ENCODE measurements around the gene USP28.
"Not testable (repeated sequence)": the region's sequence is repeated elsewhere in the genome, so short reads cannot be mapped to it uniquely, and the experiment has no call there.

USP28 gene

DNA sequence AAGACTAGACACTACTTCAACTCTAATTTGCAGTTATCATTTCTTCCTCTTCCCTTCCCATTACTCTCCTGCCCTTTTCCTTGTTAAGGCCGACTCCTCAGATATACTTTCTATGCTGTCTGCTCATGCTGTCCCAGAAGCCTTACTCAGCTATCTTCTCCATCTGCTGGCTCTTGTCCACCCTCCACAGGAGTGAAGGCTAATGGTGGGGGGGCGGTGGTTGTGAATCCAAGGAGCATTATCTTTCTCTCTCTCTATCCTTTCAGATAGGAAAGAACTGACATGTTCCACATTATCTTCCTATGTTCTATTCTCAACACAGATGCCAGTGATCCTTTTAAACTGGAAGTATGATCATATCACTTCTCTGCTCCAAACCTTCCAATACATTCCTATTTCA is 37.4 kb downstream of the USP28 start:
- H3K4me3 ChIP-seq (ENCODE audit: low read depth, low read length) = no peak overlapping the region

GRCh38 chr11:113835306-113835705 is 40.1 kb downstream of the USP28 start:
- no peak overlapping the region for H3K4me3 ChIP-seq (ENCODE audit: low read depth, low read length)

DNA sequence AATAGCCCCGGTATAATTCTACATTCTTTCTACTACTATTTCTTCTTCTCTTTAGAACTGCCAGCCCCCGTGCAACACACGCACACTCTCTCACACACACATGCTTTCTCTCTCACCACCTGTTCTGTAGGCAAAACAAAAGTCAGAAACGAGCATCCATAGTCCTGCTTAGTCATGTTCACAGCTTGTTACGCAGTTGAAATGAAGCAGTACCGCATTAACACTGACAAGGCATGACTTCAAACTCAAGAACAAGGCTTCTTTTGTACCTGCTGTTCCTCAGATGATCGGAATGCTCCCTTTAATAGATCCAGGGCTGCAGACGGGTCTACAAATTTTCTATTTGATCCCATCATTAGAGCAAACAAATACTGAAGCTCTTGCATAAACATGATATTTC is 42.2 kb downstream of the USP28 start:
- H3K4me3 ChIP-seq (ENCODE audit: low read depth, low read length) = no peak overlapping the region

DNA sequence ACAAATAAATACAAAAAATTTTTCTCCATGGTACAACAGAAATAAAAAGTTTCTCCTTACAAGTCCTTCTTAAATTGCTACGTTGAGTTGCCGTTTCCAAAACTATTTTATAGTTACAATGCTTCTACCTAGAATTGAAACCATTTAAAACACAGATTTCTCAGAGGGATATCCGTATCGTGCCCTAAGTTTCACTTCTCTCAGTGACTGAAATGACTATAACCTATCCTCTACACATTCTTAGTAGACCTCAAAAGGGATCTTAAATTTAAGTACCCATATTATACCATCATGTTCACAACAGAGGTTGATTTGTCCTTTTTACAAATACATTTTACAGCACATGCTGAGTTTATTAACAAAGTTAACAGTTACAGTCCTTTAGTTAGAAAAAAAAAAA is 44.1 kb downstream of the USP28 start:
- no peak overlapping the region for H3K4me3 ChIP-seq (ENCODE audit: low read depth, low read length)

- no peak overlapping the region for H3K4me3 ChIP-seq (ENCODE audit: low read depth, low read length)
These were observed 45.6 kb downstream of the USP28 start for GRCh38 chr11:113829751-113830150.

GRCh38 chr11:113828191-113828590 is 47.2 kb downstream of the USP28 start:
- no peak overlapping the region for H3K4me3 ChIP-seq (ENCODE audit: low read depth, low read length)

- H3K4me3 ChIP-seq (ENCODE audit: low read depth, low read length) = no peak overlapping the region
These were observed 47.9 kb downstream of the USP28 start for GRCh38 chr11:113827477-113827876.

DNA sequence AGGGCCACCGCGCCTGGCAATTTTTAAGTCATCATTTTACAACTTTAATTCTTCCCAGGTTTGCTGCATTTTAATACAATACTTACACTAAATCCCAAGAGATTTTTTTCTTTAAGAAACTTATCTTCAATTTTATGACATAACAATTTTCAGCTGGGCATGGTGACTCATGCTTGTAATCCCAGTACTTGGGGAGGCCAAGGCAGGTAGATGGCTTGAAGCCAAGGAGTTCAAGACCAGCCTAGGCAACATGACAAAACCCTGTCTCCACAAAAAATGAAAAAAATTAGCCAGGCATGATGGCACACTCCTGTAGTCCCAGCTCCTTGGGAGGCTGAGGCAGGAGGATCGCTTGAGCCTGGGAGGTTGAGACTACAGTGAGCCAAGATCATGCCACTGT is 56.9 kb downstream of the USP28 start:
- no peak overlapping the region for H3K4me3 ChIP-seq (ENCODE audit: low read depth, low read length)

GRCh38 chr11:113817626-113818025 is 57.7 kb downstream of the USP28 start:
- H3K4me3 ChIP-seq (ENCODE audit: low read depth, low read length) = no peak overlapping the region

GRCh38 chr11:113817162-113817561 is 58.2 kb downstream of the USP28 start:
- H3K4me3 ChIP-seq (ENCODE audit: low read depth, low read length) = no peak overlapping the region

- H3K4me3 ChIP-seq (ENCODE audit: low read depth, low read length) = no peak overlapping the region
These were observed 61.2 kb downstream of the USP28 start for GRCh38 chr11:113814181-113814580.

GRCh38 chr11:113808931-113809330 is 66.4 kb downstream of the USP28 start:
- no peak overlapping the region for H3K4me3 ChIP-seq (ENCODE audit: low read depth, low read length)

DNA sequence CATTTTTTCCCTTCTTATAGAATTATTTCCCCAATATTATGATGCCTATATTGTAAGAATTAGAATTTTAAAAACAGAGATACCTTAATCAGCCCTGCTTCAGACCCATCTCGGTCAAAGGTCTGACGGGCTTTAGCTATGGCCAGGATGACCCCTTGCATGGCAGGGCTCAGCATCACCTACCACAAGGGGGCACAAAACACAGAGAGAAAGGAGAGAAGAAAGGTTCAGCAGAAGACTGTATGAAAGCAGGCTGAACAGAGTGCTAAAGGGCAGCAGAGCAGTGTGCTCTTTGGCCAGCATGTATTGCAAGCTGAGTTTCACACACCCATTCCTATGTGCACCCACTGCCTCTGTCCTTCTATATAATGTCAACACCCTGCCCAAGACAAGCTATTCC is 69.0 kb downstream of the USP28 start:
- no peak overlapping the region for H3K4me3 ChIP-seq (ENCODE audit: low read depth, low read length)

DNA sequence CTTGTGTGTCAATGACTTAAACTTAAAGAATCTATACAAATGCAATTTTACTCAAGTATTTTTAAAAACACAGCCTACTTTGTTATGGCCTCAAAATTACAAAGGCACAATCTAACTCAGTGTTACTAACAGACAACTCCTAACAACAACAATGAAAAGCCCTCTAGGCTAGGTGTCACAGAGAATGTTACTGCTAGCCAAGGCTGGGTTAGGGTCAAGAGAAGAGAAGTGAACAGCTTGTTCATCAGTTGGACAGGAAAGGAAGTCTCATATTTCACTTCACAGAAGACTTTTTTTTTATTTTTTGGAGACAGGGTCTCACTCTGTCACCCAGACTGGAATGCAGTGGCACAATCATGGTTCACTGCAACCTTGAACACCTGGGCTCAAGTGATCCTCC is 69.7 kb downstream of the USP28 start:
- H3K4me3 ChIP-seq (ENCODE audit: low read depth, low read length) = no peak overlapping the region

DNA sequence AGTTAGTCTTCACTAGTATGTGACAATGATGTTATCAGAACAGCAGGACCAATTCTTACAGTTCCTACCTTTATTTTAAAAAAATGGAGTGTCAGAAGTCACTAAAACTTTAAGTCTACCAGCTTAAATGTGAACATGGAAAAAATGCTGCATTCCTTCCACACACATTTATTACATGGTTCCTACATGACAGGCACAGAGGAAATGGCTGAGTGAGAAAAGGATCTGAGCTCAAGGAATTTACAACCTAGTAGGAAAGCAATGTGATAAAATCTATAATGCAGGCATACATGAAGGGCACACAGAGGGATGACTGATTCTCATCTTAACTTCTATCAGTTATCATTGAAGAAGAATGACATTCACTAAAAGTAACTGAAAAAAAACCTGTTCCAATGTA is 72.8 kb downstream of the USP28 start:
- H3K4me3 ChIP-seq (ENCODE audit: low read depth, low read length) = no peak overlapping the region

DNA sequence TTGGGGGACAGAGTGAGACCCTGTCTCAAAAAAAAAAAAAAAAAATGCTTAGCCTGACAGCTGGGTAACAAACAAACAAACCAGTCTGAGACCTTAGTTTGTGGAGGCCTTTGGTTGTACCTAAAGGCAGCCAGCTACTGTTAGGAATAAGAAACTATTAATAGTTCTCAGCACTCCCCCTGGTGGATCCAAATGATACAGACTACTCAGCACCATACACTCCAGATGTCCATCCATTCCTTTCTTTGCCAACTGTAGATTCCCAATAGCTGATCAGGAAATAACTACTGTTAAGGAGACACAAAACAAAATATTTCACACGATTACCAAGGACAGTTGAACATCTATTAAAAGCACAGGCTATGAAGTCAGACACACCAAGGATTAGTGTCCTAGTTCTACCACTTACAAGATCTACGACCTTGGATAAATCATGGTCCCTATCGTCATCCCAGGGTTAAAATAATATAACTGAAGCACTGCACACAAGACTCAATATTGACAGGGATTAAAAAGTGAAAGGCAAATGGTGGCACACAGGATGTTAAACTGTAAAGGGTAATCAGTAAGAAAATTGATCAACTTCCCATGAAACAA is 78.6 kb downstream of the USP28 start:
- no peak overlapping the region for H3K4me3 ChIP-seq (ENCODE audit: low read depth, low read length)

DNA sequence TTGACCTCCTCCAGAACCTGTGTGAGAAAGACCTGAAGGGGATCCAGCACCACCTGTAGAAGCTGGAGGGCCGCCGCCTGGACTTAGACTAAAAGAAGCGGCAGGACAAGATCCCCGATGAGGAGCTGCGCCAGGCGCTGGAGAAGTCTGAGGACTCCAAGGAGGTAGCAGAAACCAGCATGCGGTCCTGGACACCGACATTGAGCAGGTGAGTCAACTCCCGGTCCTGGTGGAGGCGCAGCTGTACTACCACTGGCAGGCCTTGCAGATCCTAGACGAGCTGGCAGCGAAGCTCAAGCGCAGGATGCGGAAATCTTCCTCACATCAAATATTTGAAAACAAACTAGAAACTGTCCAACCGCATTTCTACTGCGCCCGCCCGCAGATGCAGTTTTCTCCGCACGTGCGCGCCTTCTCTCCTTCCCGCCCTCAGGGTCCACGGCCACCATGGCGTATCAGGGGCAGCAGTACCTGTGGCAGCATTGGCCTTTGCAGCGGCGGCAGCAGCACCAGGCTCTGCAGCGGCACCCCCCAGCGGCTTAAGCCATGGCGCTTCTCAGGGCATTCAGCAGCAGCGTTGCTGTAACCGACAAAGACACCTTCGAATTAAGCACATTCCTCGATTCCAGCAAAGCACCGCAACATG is 85.6 kb downstream of the USP28 start:
- H3K4me3 ChIP-seq (ENCODE audit: low read depth, low read length) = no peak overlapping the region

DNA sequence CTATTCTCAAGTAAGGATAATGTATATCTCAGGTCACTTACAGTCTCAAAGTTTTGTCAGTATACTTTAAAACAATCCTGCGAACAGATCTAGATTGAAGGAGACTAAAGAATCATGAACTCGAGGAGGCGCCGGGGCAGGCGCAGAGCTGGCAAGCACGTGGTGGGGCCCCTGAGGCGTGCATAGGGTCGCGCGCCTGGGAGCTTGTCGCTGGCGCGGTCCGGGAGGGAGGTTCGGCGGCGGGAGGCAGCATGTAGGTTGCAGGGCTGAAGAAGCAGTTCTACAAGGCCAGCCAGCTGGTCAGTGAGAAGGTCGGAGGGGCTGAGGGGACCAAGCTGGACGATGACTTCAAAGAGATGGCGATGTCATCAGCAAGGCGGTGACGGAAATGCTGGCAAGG is 86.4 kb downstream of the USP28 start:
- H3K4me3 ChIP-seq (ENCODE audit: low read depth, low read length) = not testable (repeated sequence)

DNA sequence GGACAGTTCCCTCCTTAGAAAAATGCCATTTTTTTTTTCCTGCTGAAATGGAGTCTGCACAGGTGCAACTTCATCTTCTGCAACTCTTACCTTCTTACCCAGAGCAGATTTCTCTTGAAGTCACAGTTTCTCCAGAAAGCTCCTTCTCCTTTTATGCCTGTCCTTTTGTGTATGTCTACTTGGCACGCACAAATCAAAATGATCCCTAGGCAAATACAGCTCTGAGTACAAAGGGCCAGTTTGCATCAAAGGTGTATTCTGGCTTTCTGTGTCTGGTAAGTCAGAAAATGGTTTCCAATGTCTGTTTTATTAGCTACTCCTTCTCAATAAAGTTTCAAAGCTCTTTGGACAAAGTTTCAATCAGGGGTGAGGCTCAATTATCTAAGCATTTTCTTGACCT is 93.2 kb downstream of the USP28 start:
- no peak overlapping the region for H3K4me3 ChIP-seq (ENCODE audit: low read depth, low read length)

- no peak overlapping the region for H3K4me3 ChIP-seq (ENCODE audit: low read depth, low read length)
These were observed 93.7 kb downstream of the USP28 start for GRCh38 chr11:113781682-113782081.

DNA sequence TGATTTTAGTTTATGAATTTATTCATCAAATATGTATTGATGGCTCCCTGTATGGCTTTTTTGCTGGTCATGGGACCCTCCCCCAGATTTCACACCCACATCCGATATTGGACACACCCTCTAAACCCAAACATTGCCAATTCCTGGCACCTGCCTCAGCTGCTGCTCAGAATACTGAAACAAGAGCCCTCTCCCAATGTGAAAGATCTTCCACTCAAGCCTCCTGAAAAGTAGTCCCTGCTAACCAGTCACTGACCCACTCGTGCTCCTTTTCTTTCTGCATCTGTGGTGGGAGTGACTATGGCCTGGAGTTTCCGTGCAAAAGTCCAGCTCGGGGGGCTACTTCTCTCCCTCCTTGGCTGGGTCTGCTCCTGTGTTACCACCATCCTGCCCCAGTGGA is 95.9 kb downstream of the USP28 start, which contains the start of gene CLDN25:
TSS of gene CLDN25 (plus strand) at position 301 of the 400 bp plus-strand sequence. CDS start at position 301, 0 bp downstream.
- no peak within 1 kb of the TSS for H3K4me3 ChIP-seq (ENCODE audit: low read depth, low read length)

DNA sequence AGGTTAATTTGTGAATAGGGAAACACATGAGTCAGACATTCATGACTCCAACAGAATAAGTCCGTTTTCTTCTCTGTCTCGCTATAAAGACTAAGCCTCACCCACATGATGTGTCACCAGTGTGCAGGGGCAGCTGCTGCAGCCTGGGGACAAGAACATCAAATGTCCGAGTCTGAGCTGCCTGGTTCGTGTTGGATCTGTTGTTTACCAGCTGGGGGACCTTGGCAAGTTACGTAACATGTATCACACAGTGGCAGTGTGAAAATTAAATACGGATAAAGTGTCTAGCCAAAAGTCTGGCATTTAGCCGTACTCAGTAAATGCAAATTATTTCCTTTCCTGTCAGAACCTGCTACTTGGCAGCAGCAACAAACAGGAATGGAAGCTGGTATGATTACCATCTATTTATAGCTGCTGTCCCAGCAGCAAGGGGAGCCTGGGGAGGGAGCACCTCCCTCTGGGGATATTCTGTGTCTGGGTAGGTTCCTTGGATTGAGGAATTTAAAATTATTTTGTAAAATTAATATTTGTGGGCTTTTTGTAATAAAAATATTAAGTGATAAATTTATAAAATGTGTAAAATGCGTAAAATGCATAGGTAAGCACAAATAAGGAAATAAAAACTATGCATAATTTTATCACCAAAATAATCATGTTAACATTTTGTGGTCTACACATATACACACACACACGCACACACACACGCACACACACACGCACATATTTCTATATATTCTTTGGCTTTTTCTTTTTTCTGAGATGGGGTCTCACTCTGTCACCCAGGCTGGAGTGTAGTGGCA is 97.1 kb downstream of the USP28 start:
- H3K4me3 ChIP-seq (ENCODE audit: low read depth, low read length) = no peak overlapping the region

Data from iPS-11a (cell line).